HG02970 (cell line): Measurements from ENCODE around the gene GPBP1L1.
"Not testable (repeated sequence)": the region's sequence is repeated elsewhere in the genome, so short reads cannot be mapped to it uniquely, and the experiment has no call there.

Source experiments
- ATAC-seq: cut with Tn5 transposase; IDR thresholded peaks from one replicate; pipeline ENCODE4 v1.9.1; 2021; ENCODE audit warnings: mild to moderate bottlenecking, moderate library complexity, moderate number of reproducible peaks; ENCODE audit not compliant: unreplicated experiment, low FRiP score

Gene GPBP1L1

GRCh38 chr1:45686288-45687013 lies at the start of gene GPBP1L1:
TSS of gene GPBP1L1 (minus strand) at chr1:45686533. CDS start at chr1:45659087, 27,446 bp downstream.
- peak; percentile 49 for ATAC-seq

GRCh38 chr1:45730780-45731319 lies 44.5 kb upstream of the GPBP1L1 start:
- no peak for ATAC-seq

- no peak for ATAC-seq
These were observed 43.9 kb upstream of the GPBP1L1 start for GRCh38 chr1:45730075-45730779.

- ATAC-seq: not testable (repeated sequence)
These were observed 39.7 kb upstream of the GPBP1L1 start for GRCh38 chr1:45726007-45726406.

GRCh38 chr1:45723248-45723930 lies 37.1 kb upstream of the GPBP1L1 start:
- ATAC-seq: no peak

- no peak for ATAC-seq
These were observed 36.5 kb upstream of the GPBP1L1 start for GRCh38 chr1:45722809-45723208.

- no peak for ATAC-seq
These were observed 34.9 kb upstream of the GPBP1L1 start for GRCh38 chr1:45721207-45721606.

GRCh38 chr1:45718289-45718688 lies 32.0 kb upstream of the GPBP1L1 start:
- no peak for ATAC-seq

GRCh38 chr1:45717386-45717785 lies 31.1 kb upstream of the GPBP1L1 start:
- ATAC-seq: not testable (repeated sequence)

GRCh38 chr1:45716700-45717099 lies 30.4 kb upstream of the GPBP1L1 start:
- ATAC-seq: no peak

GRCh38 chr1:45713711-45714110 lies 27.4 kb upstream of the GPBP1L1 start:
- no peak for ATAC-seq

GRCh38 chr1:45704637-45705036 lies 18.3 kb upstream of the GPBP1L1 start:
- ATAC-seq: no peak

- no peak for ATAC-seq
These were observed 8.5 kb upstream of the GPBP1L1 start for GRCh38 chr1:45694823-45695222.

GRCh38 chr1:45693811-45694210 lies 7.5 kb upstream of the GPBP1L1 start:
- ATAC-seq: not testable (repeated sequence)

- ATAC-seq: no peak
These were observed 1.7 kb upstream of the GPBP1L1 start, which contains the start of gene TMEM69 for GRCh38 chr1:45687754-45688740. TSS of gene TMEM69 (plus strand) at chr1:45688181. CDS start at chr1:45691069, 2,888 bp downstream.

- peak; percentile 80 for ATAC-seq
These were observed 851 bp upstream of the GPBP1L1 start for GRCh38 chr1:45687014-45687753.

- ATAC-seq: no peak
These were observed 382 bp downstream of the GPBP1L1 start for GRCh38 chr1:45686015-45686287.

- no peak for ATAC-seq
These were observed 872 bp downstream of the GPBP1L1 start for GRCh38 chr1:45685308-45686014.

- ATAC-seq: no peak
These were observed 1.9 kb downstream of the GPBP1L1 start for GRCh38 chr1:45684402-45684801.
